K562 (cell line): ENCODE results near the gene LMOD1. TPM values are rescaled to one million over a fixed set of nuclear protein-coding genes. Genes with fewer than 3 reads are reported as not detected.

ENCODE experiments used
- ELF2 ChIP-seq: fragments of 250-450 bp; sonication (Bioruptor Pico); IDR thresholded peaks from 2 replicates; pipeline ENCODE4 v1.5.0; 2021; ENCODE audit warnings: mild to moderate bottlenecking
- GTF2B ChIP-seq: IDR thresholded peaks from 2 replicates; pipeline ENCODE4 v1.6.1; 2011; ENCODE audit not compliant: insufficient read length; ENCODE audit errors: extremely low read depth
- MLLT1 ChIP-seq, 2 experiments: fragments of 450-650 bp; IDR thresholded peaks; 2 replicates each; pipeline ENCODE4 v1.6.1; 2016
- MTF1 ChIP-seq: fragments of 250-450 bp; sonication (Bioruptor Pico); IDR thresholded peaks from 2 replicates; pipeline ENCODE4 v1.9.0; 2021; ENCODE audit warnings: moderate library complexity, mild to moderate bottlenecking, inconsistent platforms, borderline replicate concordance
- RFX1 ChIP-seq: fragments of 450-650 bp; IDR thresholded peaks from 2 replicates; pipeline ENCODE4 v1.6.1; 2016; ENCODE audit warnings: mild to moderate bottlenecking, moderate library complexity
- RHOXF2B ChIP-seq: fragments of 250-450 bp; sonication (Bioruptor Pico); conservative IDR thresholded peaks from 2 replicates; pipeline ENCODE4 v1.5.1; 2021
- SFPQ ChIP-seq: fragments of 200-400 bp; formaldehyde crosslinking; IDR thresholded peaks from 2 replicates; pipeline ENCODE4 v1.6.1; 2017; ENCODE audit warnings: mild to moderate bottlenecking, low read depth, low read length, moderate library complexity
- ZNF140 ChIP-seq: fragments of 250-450 bp; sonication (Bioruptor Pico); IDR thresholded peaks from 2 replicates; pipeline ENCODE4 v1.8.0; 2021; ENCODE audit warnings: moderate library complexity, mild to moderate bottlenecking, inconsistent platforms
- ZNF263 ChIP-seq: sonication (generic); formaldehyde crosslinking; IDR thresholded peaks from 2 replicates; pipeline ENCODE4 v1.8.0; 2022; ENCODE audit warnings: mild to moderate bottlenecking, missing genetic modification reagents, borderline replicate concordance
- ZNF75A ChIP-seq: fragments of 450-650 bp; formaldehyde crosslinking; IDR thresholded peaks from 2 replicates; pipeline ENCODE4 v1.4.0; 2020; ENCODE audit warnings: mild to moderate bottlenecking
- polyA plus RNA-seq, 8 experiments: library from polyadenylated mRNA; depleted of rRNA in 4 of 8; stranded (reverse) in 5 of 8; unstranded in 3 of 8; fragments of >200 nt; fragmentation: Nextera tagmentation in 2 of 8; fragmentation: Illumina TruSeq in 1 of 8; extraction: Ambion mirVana in 2 of 8; extraction: Trizol in 1 of 8; gene quantifications; 2 replicates each; pipeline versions ENCODE4 v1.2.1 to v1.2.3, GENCODE V29; 2011 to 2014; ENCODE audit warnings: inconsistent platforms in 1 of 8, missing spikeins in 1 of 8
- total RNA-seq, 7 experiments: library from RNA; depleted of rRNA in 6 of 7; stranded (reverse); fragments of >200 nt in 6 of 7; fragmentation: Illumina TruSeq in 2 of 7; extraction: Trizol in 2 of 7; gene quantifications; 2 replicates each; pipeline versions ENCODE4 v1.2.1 to v1.2.3, GENCODE V29; 2011 to 2021; ENCODE audit warnings: low replicate concordance in 1 of 7

LMOD1 gene
- total and polyA plus RNA-seq, 9 of the 15 experiments (the other 6 are each of a cell fraction or from before 2014, with no cell fraction given) = 0.03 to 0.54 (median 0.38) TPM; not detected in 1

- TF ChIP-seq MLLT1 (IDR thresholded peaks at IDR 0.05) = no peak
- no peak for TF ChIP-seq SFPQ
- TF ChIP-seq RHOXF2B (CRISPR knock-in tag) = no peak
- TF ChIP-seq MTF1 (CRISPR knock-in tag) = no peak
- no peak for TF ChIP-seq ELF2 (CRISPR knock-in tag)
- TF ChIP-seq ZNF75A (CRISPR knock-in tag) = no peak
- no peak for TF ChIP-seq GTF2B
- no peak for TF ChIP-seq RFX1
- TF ChIP-seq ZNF263 (CRISPR knock-in tag) = no peak
- TF ChIP-seq ZNF140 (CRISPR knock-in tag) = no peak
Measured at GRCh38 chr1:201944002-201944401, 2.3 kb downstream of the LMOD1 start (continued).
